GM19025 (cell line): Measurements from ENCODE around the gene TRIM44.

Experiments used
- ATAC-seq: cut with Tn5 transposase; IDR thresholded peaks from one replicate; pipeline ENCODE4 v1.9.1; 2021; ENCODE audit warnings: mild to moderate bottlenecking, low read depth, moderate library complexity; ENCODE audit not compliant: unreplicated experiment

The TRIM44 gene

DNA sequence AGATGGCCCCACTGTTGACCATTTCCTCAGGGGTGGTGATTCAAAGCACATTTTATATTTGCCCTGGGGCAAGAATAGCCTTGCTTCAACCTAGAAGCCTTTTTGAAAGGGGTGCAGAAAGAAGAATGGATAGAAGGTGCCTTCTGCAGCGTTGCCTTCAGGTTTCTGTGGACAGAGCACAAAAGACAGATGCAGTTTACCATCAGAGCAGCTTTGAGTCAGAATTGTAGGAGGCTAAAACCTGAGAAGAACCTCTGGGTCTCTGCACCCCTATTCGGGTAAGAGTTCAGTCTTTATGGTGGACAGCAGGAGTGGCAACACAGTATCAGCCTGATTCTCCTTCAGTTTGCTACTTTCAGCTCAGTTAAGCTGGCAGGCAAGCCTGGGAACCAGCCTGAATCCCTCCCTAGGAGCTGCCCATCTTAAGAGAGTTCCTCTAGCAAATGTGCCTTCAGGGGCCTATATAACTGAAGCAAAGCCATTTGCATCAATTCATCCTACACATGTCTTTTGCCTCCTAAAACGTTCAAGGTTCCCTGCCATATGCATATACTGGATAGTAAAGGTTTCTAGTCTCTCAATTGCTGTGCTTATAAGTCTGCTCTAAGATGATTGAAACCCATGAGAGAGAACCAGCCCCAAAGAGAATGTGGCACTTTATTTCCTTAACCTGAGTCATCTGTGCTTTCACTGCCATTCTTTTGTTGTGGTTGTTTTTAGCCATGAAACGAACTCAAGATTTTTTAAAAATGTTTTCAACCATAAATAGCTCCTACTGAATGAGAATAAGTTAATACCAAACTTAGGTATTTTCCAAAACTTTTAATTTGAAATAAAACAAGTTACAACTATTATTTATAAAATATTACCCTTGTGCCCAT is 123.0 kb downstream of the TRIM44 start:
- peak; percentile 47 for ATAC-seq

DNA sequence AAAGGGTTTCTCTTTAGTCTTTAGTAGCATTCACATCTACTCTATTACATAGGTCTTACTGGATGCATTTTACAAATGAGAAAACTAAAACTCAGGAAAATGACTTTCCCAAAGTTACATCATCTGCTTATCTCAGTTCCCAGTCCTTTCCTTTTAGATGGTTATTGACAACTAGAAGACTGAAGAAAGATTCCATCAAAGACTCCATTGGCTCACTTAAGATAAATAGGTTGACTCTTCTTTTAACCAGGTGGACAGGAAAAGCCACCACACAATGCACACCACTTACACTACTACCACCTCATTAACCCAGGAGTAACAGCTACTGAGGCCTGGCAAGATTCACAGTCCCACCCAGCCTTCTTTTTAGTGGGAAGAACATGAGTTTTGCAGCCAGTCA is 123.6 kb downstream of the TRIM44 start:
- ATAC-seq = no peak

DNA sequence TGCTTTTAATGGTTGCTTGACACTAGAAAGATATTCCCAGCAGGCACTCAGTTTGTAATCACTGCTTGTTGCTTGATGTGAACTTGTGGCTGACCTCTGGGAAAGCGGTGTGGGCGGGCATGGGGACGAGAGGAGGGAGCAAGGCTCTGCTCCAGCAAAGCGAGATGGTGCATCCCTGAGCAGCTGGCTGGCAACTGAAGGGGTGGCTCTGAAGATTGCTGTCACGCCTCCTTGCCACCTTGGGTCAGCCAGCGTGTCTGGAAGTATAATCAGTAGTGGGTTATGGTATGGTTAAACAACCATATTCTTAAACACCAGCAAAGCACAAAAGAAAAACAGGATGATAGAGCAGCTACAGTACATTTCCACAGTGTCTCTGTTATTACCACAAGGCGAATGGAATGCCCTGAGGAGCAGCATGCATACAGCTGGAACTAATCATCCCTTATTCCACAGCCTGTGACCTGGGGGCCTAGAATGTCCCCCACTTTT is 124.5 kb downstream of the TRIM44 start:
- ATAC-seq = no peak

DNA sequence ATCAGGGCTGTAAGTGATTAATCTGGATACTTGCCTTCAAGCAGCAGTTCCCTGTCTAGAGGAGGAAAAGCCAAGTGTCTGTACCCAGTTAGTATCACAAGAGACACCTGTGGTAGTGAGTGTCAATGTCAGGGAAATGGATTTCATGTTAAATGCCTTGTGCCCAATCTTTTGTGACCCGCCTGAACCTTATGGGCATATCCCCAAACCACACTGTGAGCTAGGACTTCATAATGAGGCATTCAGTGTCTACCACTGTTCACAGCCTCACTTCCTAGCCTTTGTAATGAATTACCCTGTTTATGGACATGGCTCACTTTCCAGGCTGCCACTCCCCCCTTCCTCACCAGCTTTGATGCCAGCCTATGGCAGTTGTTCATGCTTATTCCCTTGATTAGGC is 125.1 kb downstream of the TRIM44 start:
- ATAC-seq = no peak

DNA sequence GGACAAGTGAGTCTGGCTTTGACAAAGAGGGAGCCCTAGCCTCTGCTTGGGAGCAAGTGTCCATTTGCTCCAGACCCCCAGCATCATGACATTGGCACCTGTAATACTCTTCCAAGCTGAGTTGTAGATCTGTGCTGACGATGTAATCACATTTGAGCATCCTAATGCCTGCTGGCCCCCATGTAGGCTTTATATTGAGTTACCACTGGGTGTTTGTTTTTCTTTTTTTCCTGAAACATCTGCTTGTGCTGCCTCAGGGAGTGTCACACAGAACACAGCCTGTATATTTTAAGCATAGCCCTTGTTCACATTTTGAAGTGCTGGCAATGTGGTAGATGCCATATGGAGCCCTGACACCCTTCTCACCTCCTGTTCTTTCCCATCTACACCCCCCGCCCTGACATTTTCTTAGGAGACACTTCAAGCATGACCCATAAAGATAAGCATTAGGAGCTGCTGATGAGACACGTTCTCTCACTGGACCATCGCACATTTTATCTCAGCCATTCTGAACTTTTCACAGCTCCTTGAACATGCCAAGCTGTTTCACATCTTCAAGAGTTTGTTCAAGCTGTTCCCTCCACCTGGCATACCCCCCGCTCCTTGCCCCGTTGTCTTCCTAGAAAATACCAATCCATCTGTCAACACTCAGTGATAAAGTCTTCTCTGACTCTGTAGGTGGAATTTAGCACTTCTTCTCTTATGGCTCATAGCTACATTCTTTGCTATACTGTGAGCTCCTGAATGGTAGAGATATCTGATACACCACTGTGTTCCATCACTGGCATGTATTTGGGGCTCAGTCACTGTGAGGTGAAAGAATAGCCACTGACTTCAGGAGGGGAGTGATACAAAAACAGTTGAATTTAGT is 128.7 kb downstream of the TRIM44 start:
- no peak for ATAC-seq

DNA sequence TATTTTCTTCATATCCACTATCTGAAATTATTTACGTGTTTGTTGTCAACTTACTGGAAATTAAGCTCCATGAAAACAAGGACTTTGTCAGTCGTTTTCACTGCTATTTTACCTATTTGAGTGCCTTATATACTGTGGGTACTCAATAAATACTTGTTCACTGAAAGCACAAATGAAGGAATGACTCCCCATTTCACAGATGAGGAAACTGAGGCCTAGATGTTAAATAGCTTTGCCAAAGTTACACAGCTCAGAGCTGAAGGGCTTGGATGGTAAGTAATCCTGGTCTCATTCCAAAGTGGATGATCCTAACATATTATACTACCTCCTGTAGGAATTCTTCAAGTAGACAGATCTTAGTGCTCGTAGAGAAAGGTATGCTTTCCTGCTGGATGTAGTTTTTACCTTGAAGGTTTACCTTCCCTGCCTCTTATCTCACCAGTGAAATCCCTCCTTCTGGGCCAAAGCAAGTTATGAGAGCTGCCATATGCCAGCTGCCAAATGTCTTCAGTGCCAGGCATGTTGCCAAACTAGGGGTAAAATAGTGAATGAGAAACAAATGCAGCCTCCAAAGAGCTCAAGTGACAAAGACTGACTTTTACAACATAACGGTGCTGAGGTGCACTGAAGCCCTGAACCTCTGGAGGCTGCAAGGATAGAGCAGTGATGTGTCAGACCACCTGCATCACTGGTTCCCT is 129.7 kb downstream of the TRIM44 start:
- ATAC-seq = no peak

DNA sequence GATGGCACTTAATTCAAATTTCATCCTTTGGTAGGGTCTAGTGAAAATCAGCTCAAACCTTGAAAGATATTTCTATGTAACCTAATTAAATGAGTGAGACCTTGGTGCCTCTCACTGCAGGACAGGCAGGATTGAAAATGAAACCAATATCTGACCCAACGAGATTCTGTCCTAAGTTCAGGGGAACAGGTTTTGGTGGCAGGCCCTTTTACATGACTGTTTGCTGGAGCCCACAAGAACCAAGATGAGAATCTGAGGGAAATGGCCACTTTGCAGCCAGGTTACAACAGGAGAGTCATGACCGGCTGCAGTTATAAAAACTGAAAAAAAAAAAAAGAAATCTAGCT is 130.2 kb downstream of the TRIM44 start:
- peak; percentile 60 for ATAC-seq

DNA sequence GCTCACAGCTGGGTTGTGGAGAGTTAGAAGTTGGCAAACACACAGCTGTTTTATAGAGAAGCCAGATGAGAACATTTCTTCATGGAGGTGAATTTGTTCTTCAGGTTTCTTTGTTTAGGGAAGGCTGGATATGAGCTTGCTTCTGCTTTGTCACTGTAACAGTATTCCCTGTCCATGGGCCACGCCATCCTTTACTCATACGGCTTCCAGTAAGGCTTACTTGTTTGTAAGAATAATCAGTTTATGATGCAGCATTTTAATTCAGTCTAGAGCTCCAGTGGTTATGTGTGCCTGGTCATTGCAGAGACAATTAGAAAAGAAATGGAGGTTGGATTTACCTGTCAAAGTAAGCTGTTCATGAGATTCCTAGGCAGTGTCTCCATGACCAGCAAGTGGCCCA is 131.8 kb downstream of the TRIM44 start:
- no peak for ATAC-seq

DNA sequence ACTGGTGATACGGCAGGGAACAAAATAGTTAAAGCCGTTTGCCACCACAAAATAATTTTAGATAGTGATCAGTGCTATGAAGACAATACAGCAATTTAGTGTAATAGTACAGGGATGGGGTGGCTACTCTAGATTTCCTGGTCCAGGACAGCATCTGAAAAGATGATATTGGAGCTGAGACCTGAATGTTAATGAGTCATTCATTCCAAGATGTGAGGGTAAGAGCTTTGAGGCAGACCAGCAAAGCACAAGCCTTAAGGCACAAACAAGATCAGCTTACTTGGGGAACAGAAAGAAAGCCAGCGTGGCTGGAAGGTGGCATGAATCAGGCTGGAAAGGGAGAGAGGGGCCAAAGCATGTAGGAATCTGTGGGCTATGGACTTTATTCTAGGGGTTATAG is 132.3 kb downstream of the TRIM44 start:
- no peak for ATAC-seq

DNA sequence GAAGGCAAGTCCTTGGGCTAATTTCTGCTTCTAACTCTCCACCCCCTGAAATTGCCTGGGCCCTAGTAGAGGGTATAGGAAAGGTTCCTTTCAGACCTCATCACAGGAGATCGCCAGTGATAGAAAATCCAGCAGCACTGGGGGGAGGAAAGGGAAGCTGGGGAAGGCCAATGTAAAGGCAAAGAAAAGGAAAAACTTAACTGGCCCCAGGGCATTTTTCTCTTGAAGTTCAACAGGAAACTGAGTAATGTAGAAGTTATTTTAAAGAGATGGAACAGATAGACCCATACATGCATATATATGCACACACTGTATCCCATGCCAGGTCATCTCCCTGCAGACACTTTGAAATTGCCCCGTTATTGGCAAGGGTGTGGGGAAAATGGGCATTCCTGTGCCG is 134.0 kb downstream of the TRIM44 start:
- no peak for ATAC-seq

DNA sequence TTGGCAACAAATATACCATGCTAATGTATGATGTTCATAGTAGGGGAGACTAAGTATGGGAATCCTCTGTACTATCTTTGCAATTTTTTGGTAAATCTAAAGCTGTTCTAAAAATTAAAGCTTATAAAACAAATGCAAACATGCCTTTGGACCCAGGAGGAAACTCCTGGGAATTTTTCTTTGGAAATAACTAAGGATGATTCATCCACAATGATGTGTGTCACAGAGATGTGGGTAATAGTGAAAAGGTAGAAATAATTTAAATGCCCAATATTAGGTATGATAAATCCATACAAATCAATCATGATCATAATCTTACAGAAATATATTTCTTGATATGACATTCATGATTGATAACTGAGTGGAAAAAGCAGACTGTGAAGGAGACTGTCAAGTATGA is 135.8 kb downstream of the TRIM44 start:
- ATAC-seq = no peak

DNA sequence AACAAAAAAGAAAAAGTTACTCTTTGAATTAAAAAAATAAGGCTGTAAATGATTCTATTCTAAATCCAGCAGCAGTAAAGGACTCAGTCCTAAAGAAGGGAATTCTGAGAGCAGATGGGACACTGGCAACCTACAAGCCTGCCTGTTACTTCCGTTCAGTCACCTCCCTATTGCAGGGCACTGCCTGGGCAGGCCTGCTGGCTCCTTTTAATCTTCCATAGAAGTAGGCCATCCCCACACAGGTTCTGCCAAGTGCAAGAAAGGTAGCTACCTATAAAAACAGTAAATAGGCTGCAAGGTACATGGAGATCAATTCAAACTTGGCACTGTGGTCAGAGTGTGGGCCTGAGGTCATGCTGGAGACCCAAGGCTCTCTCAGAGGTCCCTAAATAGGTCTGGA is 136.4 kb downstream of the TRIM44 start:
- ATAC-seq = no peak

DNA sequence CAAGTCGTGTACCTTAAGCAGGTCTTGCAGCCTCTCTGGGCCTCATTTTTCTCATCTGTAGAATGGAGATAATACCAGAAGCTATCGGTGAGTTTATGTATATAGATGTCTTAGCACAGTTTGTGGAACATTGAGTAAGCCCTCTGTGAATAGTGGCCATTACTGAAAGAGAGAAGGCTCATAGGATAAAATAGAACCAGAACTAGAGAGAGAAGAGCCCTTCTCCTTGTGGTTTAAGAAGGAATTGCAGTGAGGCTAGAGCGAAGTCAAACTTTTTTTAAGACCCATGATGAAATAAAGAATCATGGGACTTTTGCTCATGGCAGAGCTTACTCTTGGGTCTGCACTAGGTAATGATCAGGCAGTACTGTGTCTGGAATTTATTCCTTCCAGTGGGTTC is 137.1 kb downstream of the TRIM44 start:
- ATAC-seq = no peak

DNA sequence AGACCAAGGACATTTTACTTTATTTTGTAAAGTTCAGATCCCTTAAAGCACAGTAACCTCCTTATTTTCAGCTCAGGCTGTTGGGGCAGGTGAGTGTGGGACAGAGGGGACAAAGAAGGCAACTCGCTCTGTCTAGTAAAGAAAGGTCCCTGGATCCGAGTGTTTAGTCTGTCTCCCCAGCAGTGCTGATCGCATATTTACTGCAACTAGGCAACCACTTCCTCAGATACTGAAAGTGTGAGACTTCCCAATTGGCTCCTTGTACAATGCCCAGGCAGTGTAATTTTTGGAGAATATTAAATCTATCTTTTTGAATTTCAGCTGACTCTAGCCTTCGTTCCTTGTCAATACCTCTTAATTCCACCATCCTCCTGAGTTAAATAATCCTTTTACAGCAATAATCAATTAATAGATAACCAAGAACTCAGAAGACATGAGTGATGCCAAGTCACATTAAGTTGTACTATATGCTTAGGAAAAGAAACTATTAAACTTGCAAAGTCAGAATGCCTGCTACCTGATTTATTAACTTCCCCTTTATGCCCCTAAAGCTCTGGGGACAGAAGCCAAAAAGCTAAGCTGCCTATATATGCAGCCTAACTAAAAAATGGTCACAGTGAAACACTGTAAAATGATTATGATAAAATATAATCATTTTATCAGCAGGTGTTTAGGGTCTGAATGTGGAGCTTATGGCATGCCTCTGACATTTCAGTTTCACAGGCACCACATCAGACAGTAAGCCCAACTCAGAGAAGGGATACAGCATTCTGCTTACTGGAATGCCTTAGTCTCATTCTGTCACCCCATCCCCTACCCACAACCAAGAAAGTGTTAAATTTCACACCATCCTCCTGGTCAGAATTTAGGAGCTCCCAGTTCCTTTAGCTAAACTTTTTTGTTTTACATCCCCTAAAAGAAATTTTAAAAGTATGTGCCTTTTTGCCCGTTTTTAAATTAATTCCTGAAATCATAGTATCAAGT is 138.7 kb downstream of the TRIM44 start:
- peak; percentile 62 for ATAC-seq

DNA sequence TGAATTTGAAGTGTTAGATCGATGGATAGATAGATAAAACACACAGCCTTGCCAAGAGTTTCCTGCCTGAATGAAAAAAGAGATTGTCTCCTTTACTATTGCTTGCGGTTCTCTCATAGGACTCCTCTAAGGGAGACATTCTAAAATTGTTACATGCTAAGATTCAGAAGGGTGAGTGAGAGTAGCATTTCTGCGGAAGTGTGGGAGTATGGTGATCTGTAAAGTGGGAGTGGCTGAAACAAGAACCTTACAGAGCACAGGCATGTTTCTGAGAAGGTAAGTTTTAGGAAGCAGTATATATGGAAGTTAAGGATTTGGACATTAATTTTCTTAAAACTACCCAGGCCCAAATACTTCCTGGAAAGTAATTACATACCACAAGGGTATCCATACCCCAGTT is 139.6 kb downstream of the TRIM44 start:
- ATAC-seq = no peak

DNA sequence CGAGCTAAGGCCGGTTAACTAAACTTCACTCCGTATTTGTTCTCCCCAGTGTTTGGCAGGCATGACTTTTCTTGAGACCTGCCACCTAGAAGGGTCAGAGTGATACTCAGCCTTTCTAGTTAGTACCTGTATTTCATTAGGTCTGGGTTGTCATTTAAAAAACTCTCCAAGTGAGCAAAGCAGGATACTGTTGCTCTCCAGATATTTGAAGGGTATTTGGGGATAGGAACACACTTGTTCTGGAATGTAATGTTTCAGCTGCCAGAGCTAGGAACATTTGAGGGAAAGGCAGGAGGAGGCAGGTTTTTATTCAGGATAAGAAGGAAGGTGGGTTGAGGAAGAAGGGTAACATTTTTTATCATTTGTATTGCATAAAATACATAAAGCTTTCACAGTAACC is 140.1 kb downstream of the TRIM44 start:
- ATAC-seq = no peak

DNA sequence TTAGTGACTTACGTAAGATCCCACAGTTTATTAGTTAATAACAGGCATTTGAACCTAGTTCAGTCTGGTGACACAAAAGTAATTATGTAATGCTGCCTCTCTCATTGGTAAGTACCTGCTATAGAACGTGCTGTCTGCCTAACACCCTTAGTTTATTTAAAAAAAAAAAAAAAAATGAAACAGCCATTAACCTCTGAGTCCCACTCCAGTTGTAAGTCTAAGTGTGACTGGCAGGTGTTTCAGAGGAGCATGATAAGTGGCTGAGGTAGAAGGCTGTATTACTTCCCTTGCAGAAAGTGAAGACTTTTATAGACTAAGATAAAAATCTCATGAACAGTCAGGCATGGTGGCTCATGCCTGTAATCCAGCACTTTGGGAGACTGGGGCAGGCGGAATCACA is 140.5 kb downstream of the TRIM44 start:
- ATAC-seq = no peak

DNA sequence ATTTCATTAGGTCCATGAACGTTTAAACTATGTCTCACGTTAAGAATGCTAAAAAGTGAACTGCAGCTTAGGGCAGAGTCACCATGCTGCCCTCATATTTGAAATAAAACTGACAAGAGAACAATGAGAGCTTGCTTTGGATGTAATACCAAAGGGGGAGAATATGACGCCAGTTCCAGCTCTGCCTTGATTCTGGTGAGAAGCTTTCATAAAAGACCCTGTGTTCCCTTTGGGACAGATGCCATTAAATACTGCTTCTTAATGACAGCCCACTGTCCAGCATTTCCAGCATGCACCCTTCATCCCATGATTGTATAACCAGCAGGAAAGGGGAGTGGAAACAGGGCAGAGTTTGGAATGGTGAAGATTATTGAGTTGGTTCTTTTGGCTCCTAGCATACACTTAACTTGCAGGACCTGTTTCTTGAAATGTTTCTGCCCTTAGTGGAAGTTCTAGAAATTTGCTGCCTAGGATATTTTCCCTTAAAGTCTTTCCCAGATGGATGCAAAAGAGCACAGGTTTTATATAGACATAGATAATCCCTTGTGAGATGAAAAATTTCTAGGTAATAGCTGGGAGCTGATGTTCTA is 142.0 kb downstream of the TRIM44 start:
- ATAC-seq = no peak

DNA sequence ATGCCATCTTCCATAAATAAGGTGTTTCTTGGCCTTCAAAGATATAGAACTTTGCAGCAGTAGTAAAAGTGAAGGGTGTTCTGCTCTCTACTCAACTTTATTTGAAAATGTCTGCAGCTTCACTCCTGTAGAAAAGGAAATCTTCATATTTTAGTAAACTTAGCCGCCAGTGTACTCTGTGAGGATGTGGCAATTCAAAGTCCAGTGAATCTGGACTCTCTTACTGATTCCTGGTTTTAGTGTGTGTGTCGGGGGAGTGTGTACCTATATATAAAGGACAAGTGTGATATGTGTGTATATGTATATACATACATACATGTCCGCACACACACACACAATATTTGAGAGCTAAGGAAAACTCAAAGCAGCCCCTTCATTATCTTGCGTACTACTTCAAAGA is 147.0 kb downstream of the TRIM44 start:
- ATAC-seq = no peak
